ENCODE data around the gene PPM1E. TPM values are rescaled to one million over a fixed set of nuclear protein-coding genes. Genes with fewer than 3 reads are reported as not detected.

PPM1E gene
- polyA plus RNA-seq, 1 donor from 2014 or later = 39.5 TPM

- no peak overlapping the region for H3K27ac ChIP-seq (ENCODE audit: low read length)
- no peak overlapping the region for H2AFZ ChIP-seq (ENCODE audit: low read depth, low read length)
- no peaks in the 10 kb centered on the region for H3K79me2 ChIP-seq (replicated peaks; ENCODE audit: insufficient read depth, low read length)
Measured at GRCh38 chr17:58960068-58960467, 204.4 kb downstream of the PPM1E start.

GRCh38 chr17:58965221-58965620 lies 209.6 kb downstream of the PPM1E start:
- Histone ChIP-seq H3K9ac (ENCODE audit: low read length) (no peak overlapping the region), H4K20me1 (ENCODE audit: insufficient read depth) (no peaks in the 10 kb centered on the region), H2AFZ (ENCODE audit: low read depth, low read length) (no peak overlapping the region), H3F3A (ENCODE audit: insufficient read depth, low read length, poor library complexity, severe bottlenecking) (no peaks in the 10 kb centered on the region), H3K4me3 (ENCODE audit: low read length) (no peak overlapping the region), H3K9me2 (ENCODE audit: insufficient read depth, low read length) (no peaks in the 10 kb centered on the region), H3K79me2 (replicated peaks; ENCODE audit: insufficient read depth, low read length) (no peaks in the 10 kb centered on the region), H3K27ac (ENCODE audit: low read length) (no peak overlapping the region), H3K9me3 (ENCODE audit: low read length) (no peaks in the 10 kb centered on the region), H3K36me3 (ENCODE audit: insufficient read depth, low read length) (no peaks in the 10 kb centered on the region), H3K4me2 (ENCODE audit: low read length) (no peak overlapping the region), H3K27me3 (ENCODE audit: insufficient read depth, low read depth, low read length) (no peaks in the 10 kb centered on the region)
- no peak for TF ChIP-seq EZH2 (IDR thresholded peaks at IDR 0.05; ENCODE audit: borderline replicate concordance, insufficient read depth, low read length, poor library complexity, severe bottlenecking)
- TF ChIP-seq EP300 (conservative IDR thresholded peaks at IDR 0.05; ENCODE audit: poor library complexity, severe bottlenecking) = no peak
- TF ChIP-seq RAD21 (conservative IDR thresholded peaks at IDR 0.05) = no peak
- TF ChIP-seq MXI1 (conservative IDR thresholded peaks at IDR 0.05; ENCODE audit: poor library complexity, severe bottlenecking) = no peak

More at GRCh38 chr17:58960068-58960467, 204.4 kb downstream of the PPM1E start:
- no peaks in the 10 kb centered on the region for H4K20me1 ChIP-seq (ENCODE audit: insufficient read depth)
- no peaks in the 10 kb centered on the region for H3K9me3 ChIP-seq (ENCODE audit: low read length)
- no peak overlapping the region for H3K4me3 ChIP-seq (ENCODE audit: low read length)
- TF ChIP-seq RAD21 (conservative IDR thresholded peaks at IDR 0.05) (no peak), MXI1 (conservative IDR thresholded peaks at IDR 0.05; ENCODE audit: poor library complexity, severe bottlenecking) (no peak), POLR2AphosphoS5 (IDR thresholded peaks at IDR 0.05) (no peak), SMC3 (conservative IDR thresholded peaks at IDR 0.05; ENCODE audit: poor library complexity) (no peak), TAF1 (IDR thresholded peaks at IDR 0.05; ENCODE audit: low read depth) (no peak), EZH2 (IDR thresholded peaks at IDR 0.05; ENCODE audit: borderline replicate concordance, insufficient read depth, low read length, poor library complexity, severe bottlenecking) (no peak), CTCF (IDR thresholded peaks at IDR 0.05; ENCODE audit: poor library complexity, severe bottlenecking) (no peak), EP300 (conservative IDR thresholded peaks at IDR 0.05; ENCODE audit: poor library complexity, severe bottlenecking) (no peak)
- TF ChIP-seq, protein P1, sequence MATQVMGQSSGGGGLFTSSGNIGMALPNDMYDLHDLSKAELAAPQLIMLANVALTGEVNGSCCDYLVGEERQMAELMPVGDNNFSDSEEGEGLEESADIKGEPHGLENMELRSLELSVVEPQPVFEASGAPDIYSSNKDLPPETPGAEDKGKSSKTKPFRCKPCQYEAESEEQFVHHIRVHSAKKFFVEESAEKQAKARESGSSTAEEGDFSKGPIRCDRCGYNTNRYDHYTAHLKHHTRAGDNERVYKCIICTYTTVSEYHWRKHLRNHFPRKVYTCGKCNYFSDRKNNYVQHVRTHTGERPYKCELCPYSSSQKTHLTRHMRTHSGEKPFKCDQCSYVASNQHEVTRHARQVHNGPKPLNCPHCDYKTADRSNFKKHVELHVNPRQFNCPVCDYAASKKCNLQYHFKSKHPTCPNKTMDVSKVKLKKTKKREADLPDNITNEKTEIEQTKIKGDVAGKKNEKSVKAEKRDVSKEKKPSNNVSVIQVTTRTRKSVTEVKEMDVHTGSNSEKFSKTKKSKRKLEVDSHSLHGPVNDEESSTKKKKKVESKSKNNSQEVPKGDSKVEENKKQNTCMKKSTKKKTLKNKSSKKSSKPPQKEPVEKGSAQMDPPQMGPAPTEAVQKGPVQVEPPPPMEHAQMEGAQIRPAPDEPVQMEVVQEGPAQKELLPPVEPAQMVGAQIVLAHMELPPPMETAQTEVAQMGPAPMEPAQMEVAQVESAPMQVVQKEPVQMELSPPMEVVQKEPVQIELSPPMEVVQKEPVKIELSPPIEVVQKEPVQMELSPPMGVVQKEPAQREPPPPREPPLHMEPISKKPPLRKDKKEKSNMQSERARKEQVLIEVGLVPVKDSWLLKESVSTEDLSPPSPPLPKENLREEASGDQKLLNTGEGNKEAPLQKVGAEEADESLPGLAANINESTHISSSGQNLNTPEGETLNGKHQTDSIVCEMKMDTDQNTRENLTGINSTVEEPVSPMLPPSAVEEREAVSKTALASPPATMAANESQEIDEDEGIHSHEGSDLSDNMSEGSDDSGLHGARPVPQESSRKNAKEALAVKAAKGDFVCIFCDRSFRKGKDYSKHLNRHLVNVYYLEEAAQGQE (IDR thresholded peaks at IDR 0.05; ENCODE audit: borderline replicate concordance) = no peak
- no peaks in the 10 kb centered on the region for H3K9me2 ChIP-seq (ENCODE audit: insufficient read depth, low read length)
- no peak overlapping the region for H3K4me2 ChIP-seq (ENCODE audit: low read length)
- no peak overlapping the region for H3K9ac ChIP-seq (ENCODE audit: low read length)
- no peaks in the 10 kb centered on the region for H3F3A ChIP-seq (ENCODE audit: insufficient read depth, low read length, poor library complexity, severe bottlenecking)
- no peaks in the 10 kb centered on the region for H3K36me3 ChIP-seq (ENCODE audit: insufficient read depth, low read length)
- H3K27me3 ChIP-seq (ENCODE audit: insufficient read depth, low read depth, low read length) = no peaks in the 10 kb centered on the region
